Measurements from ENCODE around the gene UGCG. TPM values are rescaled to one million over a fixed set of nuclear protein-coding genes. Genes with fewer than 3 reads are reported as not detected.
A peak's percentile ranks its signal among the peaks of the same experiment; 100 is the strongest.
"Not testable (repeated sequence)": the region's sequence is repeated elsewhere in the genome, so short reads cannot be mapped to it uniquely, and the experiment has no call there.

UGCG gene
- total RNA-seq, 1 donor from 2014 or later = 22.4 TPM

GRCh38 chr9:111938427-111938800 is 41.8 kb downstream of the UGCG start:
- peaks cover 31% of the 10 kb centered on the region for H3K36me3 Mint-ChIP-seq (ENCODE audit: low read depth)
- H3K27me3 Mint-ChIP-seq = peaks cover 4% of the 10 kb centered on the region
- H3K27ac Mint-ChIP-seq = peak overlapping the region; percentile 83
- H3K9me3 Mint-ChIP-seq = peaks cover 9% of the 10 kb centered on the region
- H3K4me1 Mint-ChIP-seq = peaks cover 22% of the 10 kb centered on the region
- intact Hi-C loops (cut with micrococcal nuclease) = loop anchor here (1.0 to 2.0 kb wide), 3 partner anchors 23 to 98 kb away; partner anchors contain the start of gene UGCG
- peak overlapping the region; percentile 66 for H3K4me3 Mint-ChIP-seq
- DNase-seq = no peak

DNA sequence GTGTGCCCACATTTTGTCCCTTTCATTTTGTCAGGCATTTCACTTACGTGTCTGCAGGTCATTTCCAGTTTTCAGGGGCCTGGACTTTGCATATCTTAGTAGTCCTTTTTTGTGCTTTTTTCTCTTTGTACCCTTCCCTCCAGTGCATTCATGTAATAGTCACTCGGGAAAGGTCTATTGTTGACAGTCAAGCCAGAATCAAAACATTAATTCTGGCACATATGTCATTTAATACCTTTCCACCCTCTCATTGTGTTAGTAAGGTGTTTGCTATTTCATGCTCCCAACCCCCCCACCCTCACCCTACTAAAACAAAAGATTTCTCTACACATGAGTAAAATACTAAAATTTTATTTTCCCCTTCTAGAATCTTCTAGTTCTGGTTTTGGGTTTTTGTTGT is 42.7 kb downstream of the UGCG start:
- Mint-ChIP-seq H3K36me3 (ENCODE audit: low read depth) (peaks cover 24% of the 10 kb centered on the region), H3K4me3 (peak overlapping the region; percentile 66), H3K9me3 (peaks cover 9% of the 10 kb centered on the region), H3K27ac (peak overlapping the region; percentile 67), H3K4me1 (peaks cover 25% of the 10 kb centered on the region), H3K27me3 (peaks cover 4% of the 10 kb centered on the region)
- no peak for DNase-seq
- intact Hi-C loops (cut with micrococcal nuclease) = loop anchor here (2.0 kb wide), 1 partner anchor 97 kb away; no protein-coding TSS in a partner anchor

- DNase-seq = no peak
- Mint-ChIP-seq H3K27ac (no peak overlapping the region), H3K9me3 (peaks cover 9% of the 10 kb centered on the region), H3K36me3 (ENCODE audit: low read depth) (peaks cover 13% of the 10 kb centered on the region), H3K4me1 (peaks cover 33% of the 10 kb centered on the region), H3K27me3 (peaks cover 4% of the 10 kb centered on the region), H3K4me3 (no peak overlapping the region)
- intact Hi-C loops (cut with micrococcal nuclease) = no loop called here
Observed at GRCh38 chr9:111940697-111941096, 44.1 kb downstream of the UGCG start.

- H3K9me3 Mint-ChIP-seq = peaks cover 9% of the 10 kb centered on the region
- H3K27ac Mint-ChIP-seq = no peak overlapping the region
- peaks cover 6% of the 10 kb centered on the region for H3K36me3 Mint-ChIP-seq (ENCODE audit: low read depth)
- peaks cover 6% of the 10 kb centered on the region for H3K27me3 Mint-ChIP-seq
- no peak for DNase-seq
- intact Hi-C loops (cut with micrococcal nuclease) = no loop called here
- peaks cover 26% of the 10 kb centered on the region for H3K4me1 Mint-ChIP-seq
- no peak overlapping the region for H3K4me3 Mint-ChIP-seq
Observed at GRCh38 chr9:111943200-111943599, 46.6 kb downstream of the UGCG start.

DNA sequence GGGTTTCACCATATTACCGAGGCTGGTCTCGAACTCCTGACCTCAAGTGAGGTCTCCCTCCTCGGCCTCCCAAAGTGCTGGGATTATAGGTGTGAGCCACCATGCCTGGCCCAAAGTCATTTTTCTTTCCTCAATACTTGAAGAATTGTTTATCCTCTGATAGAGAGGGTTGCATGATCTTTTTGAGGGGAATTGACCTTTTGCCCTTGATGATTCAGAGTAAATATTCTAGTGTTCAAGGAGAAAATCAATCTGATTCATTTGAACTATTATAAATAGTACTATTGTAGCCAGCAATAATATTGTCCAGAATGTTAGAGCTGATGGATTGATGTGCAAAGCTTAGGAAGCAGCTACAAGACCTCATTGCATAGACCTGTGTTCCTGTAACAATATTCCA is 47.1 kb downstream of the UGCG start:
- no peak for DNase-seq
- intact Hi-C loops (cut with micrococcal nuclease) = loop anchor here (2.0 kb wide), 2 partner anchors 15 to 51 kb away; no protein-coding TSS in a partner anchor
- H3K4me3 Mint-ChIP-seq = no peak overlapping the region
- H3K27me3 Mint-ChIP-seq = peaks cover 6% of the 10 kb centered on the region
- peaks cover 6% of the 10 kb centered on the region for H3K9me3 Mint-ChIP-seq
- H3K27ac Mint-ChIP-seq = no peak overlapping the region
- H3K36me3 Mint-ChIP-seq (ENCODE audit: low read depth) = peaks cover 4% of the 10 kb centered on the region
- peaks cover 22% of the 10 kb centered on the region for H3K4me1 Mint-ChIP-seq

- intact Hi-C loops (cut with micrococcal nuclease) = loop anchor here (2.0 kb wide), 2 partner anchors 14 to 50 kb away; no protein-coding TSS in a partner anchor
- H3K4me3 Mint-ChIP-seq = no peak overlapping the region
- peaks cover 18% of the 10 kb centered on the region for H3K4me1 Mint-ChIP-seq
- no peaks in the 10 kb centered on the region for H3K36me3 Mint-ChIP-seq (ENCODE audit: low read depth)
- no peak for DNase-seq
- no peaks in the 10 kb centered on the region for H3K9me3 Mint-ChIP-seq
- H3K27me3 Mint-ChIP-seq = peaks cover 6% of the 10 kb centered on the region
- H3K27ac Mint-ChIP-seq = no peak overlapping the region
Observed at GRCh38 chr9:111944241-111944866, 47.7 kb downstream of the UGCG start.

- no peaks in the 10 kb centered on the region for H3K9me3 Mint-ChIP-seq
- no peaks in the 10 kb centered on the region for H3K36me3 Mint-ChIP-seq (ENCODE audit: low read depth)
- peaks cover 18% of the 10 kb centered on the region for H3K4me1 Mint-ChIP-seq
- intact Hi-C loops (cut with micrococcal nuclease) = loop anchor here (2.0 kb wide), 2 partner anchors 14 to 50 kb away; no protein-coding TSS in a partner anchor
- peak; percentile 75 for DNase-seq
- peaks cover 6% of the 10 kb centered on the region for H3K27me3 Mint-ChIP-seq
- no peak overlapping the region for H3K27ac Mint-ChIP-seq
- no peak overlapping the region for H3K4me3 Mint-ChIP-seq
Observed at GRCh38 chr9:111945216-111945615, 48.6 kb downstream of the UGCG start.

GRCh38 chr9:111948109-111948508 is 51.5 kb downstream of the UGCG start:
- H3K4me3 Mint-ChIP-seq; intact Hi-C loops (cut with micrococcal nuclease): not testable (repeated sequence)

GRCh38 chr9:111948951-111949350 is 52.3 kb downstream of the UGCG start:
- no peak overlapping the region for H3K27ac Mint-ChIP-seq
- H3K9me3 Mint-ChIP-seq = no peaks in the 10 kb centered on the region
- peaks cover 4% of the 10 kb centered on the region for H3K27me3 Mint-ChIP-seq
- H3K4me3 Mint-ChIP-seq = no peak overlapping the region
- DNase-seq = no peak
- intact Hi-C loops (cut with micrococcal nuclease) = no loop called here
- no peaks in the 10 kb centered on the region for H3K36me3 Mint-ChIP-seq (ENCODE audit: low read depth)
- H3K4me1 Mint-ChIP-seq = peaks cover 17% of the 10 kb centered on the region

More at GRCh38 chr9:111948109-111948508, 51.5 kb downstream of the UGCG start:
- H3K36me3 Mint-ChIP-seq (ENCODE audit: low read depth); H3K9me3 Mint-ChIP-seq; H3K27me3 Mint-ChIP-seq; H3K27ac Mint-ChIP-seq; DNase-seq: not testable (repeated sequence)
- peaks cover 18% of the 10 kb centered on the region for H3K4me1 Mint-ChIP-seq

GRCh38 chr9:111949919-111950318 is 53.3 kb downstream of the UGCG start:
- Mint-ChIP-seq H3K4me3 (no peak overlapping the region), H3K27me3 (peaks cover 6% of the 10 kb centered on the region), H3K4me1 (peaks cover 12% of the 10 kb centered on the region), H3K36me3 (ENCODE audit: low read depth) (no peaks in the 10 kb centered on the region), H3K27ac (no peak overlapping the region), H3K9me3 (no peaks in the 10 kb centered on the region)
- intact Hi-C loops (cut with micrococcal nuclease) = no loop called here
- DNase-seq = no peak

GRCh38 chr9:111952559-111952958 is 55.9 kb downstream of the UGCG start:
- no peak for DNase-seq
- Mint-ChIP-seq H3K36me3 (ENCODE audit: low read depth) (no peaks in the 10 kb centered on the region), H3K27me3 (peaks cover 13% of the 10 kb centered on the region), H3K4me3 (no peak overlapping the region), H3K27ac (no peak overlapping the region), H3K4me1 (peaks cover 4% of the 10 kb centered on the region), H3K9me3 (no peaks in the 10 kb centered on the region)
- intact Hi-C loops (cut with micrococcal nuclease) = no loop called here

DNA sequence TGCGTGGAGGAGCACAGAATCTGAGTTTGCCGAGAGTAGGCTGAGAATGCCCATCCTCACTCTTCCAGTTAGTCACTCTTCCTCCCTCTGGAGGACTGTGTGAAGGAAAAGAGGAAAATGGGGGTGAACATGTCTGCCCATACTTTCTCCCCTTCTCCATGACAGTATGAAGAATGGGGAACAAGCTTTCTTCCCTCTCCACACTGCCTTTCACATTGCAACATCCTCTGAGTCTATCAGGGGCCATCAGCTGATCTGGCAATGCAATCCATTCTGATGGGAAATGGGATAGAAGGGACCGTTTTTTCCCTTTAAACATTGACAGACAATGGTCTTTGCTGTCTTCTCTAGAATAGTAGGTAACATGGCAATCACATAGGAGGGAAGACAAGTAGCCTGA is 56.8 kb downstream of the UGCG start:
- Mint-ChIP-seq H3K4me1 (peaks cover 11% of the 10 kb centered on the region), H3K27ac (no peak overlapping the region), H3K9me3 (no peaks in the 10 kb centered on the region), H3K4me3 (no peak overlapping the region), H3K27me3 (peaks cover 13% of the 10 kb centered on the region), H3K36me3 (ENCODE audit: low read depth) (no peaks in the 10 kb centered on the region)
- DNase-seq = no peak
- intact Hi-C loops (cut with micrococcal nuclease) = no loop called here

- intact Hi-C loops (cut with micrococcal nuclease) = loop anchor here (5.0 kb wide), 1 partner anchor 38 kb away; no protein-coding TSS in a partner anchor
- Mint-ChIP-seq H3K27me3 (peaks cover 24% of the 10 kb centered on the region), H3K4me1 (peaks cover 14% of the 10 kb centered on the region), H3K4me3 (no peak overlapping the region), H3K36me3 (ENCODE audit: low read depth) (no peaks in the 10 kb centered on the region), H3K27ac (no peak overlapping the region), H3K9me3 (no peaks in the 10 kb centered on the region)
- DNase-seq = no peak
Observed at GRCh38 chr9:111955048-111955447, 58.4 kb downstream of the UGCG start.

GRCh38 chr9:111957856-111958631 is 61.4 kb downstream of the UGCG start:
- Mint-ChIP-seq H3K4me1 (peaks cover 14% of the 10 kb centered on the region), H3K4me3 (peak overlapping the region; percentile 60), H3K27me3 (peaks cover 32% of the 10 kb centered on the region), H3K9me3 (no peaks in the 10 kb centered on the region), H3K27ac (no peak overlapping the region), H3K36me3 (ENCODE audit: low read depth) (no peaks in the 10 kb centered on the region)
- DNase-seq = peak; percentile 72
- intact Hi-C loops (cut with micrococcal nuclease) = loop anchor here (2.0 to 5.0 kb wide), 2 partner anchors 13 to 41 kb away; no protein-coding TSS in a partner anchor

Measured in activated CD4-positive, alpha-beta T cell treated with anti-CD3 and anti-CD28 coated beads, Interleukin-2, amount 10 ng/mL, durations not matched to agents 24 days and 14 days (primary cell).